Measurements from ENCODE around the gene PTPRE. TPM values are rescaled to one million over a fixed set of nuclear protein-coding genes. Genes with fewer than 3 reads are reported as not detected.

PTPRE gene
- total and polyA plus RNA-seq, 10 of the 15 experiments (the other 5 are each of a cell fraction or from before 2014, with no cell fraction given) = 2.9 to 7.6 (median 5.8) TPM

- SMC1A ChIA-PET (ENCODE audit: uncharacterized antibody, unreplicated experiment) = no interaction called here
- Histone ChIP-seq H3K9me3 (replicated peaks; ENCODE audit: control insufficient read depth, insufficient read depth, low read length) (no peaks in the 10 kb centered on the region; the same call in 2 of the 3 replicates), H4K20me1 (ENCODE audit: control insufficient read depth, insufficient read depth) (no peaks in the 10 kb centered on the region), H3K27me3 (replicated peaks in 1 of 2; ENCODE audit: control insufficient read depth in 2 of 2, insufficient read depth in 2 of 2, low read length in 1 of 2) (no peaks in the 10 kb centered on the region), H3K36me3 (ENCODE audit: control insufficient read depth in 2 of 2, insufficient read depth in 2 of 2, low read length in 1 of 2) (no peaks in the 10 kb centered on the region), H3K79me2 (ENCODE audit: control insufficient read depth, insufficient read depth, low read length) (no peaks in the 10 kb centered on the region), H3K27ac (ENCODE audit: control insufficient read depth, insufficient read depth) (no peak overlapping the region), H2AFZ (ENCODE audit: control insufficient read depth, low read depth, low read length) (no peak overlapping the region), H3K9ac (ENCODE audit: control insufficient read depth, insufficient read depth, low read length) (no peak overlapping the region), H3K4me2 (ENCODE audit: control insufficient read depth, insufficient read depth) (no peak overlapping the region), H3K4me3 (no peak overlapping the region), H3K4me1 (ENCODE audit: control insufficient read depth, insufficient read depth, low read length) (no peaks in the 10 kb centered on the region)
- POLR2A ChIA-PET = no interaction called here
- FAIRE-seq (no peak), ATAC-seq (no peak), DNase-seq (ENCODE audit: low read depth, low spot score) (no peak)
- BruUV-seq (replicated peaks) = no TSS peak
- CTCF ChIA-PET = interaction anchor here (2.2 kb wide), 1 partner anchor 9 kb away, joined by 9 read pairs; no protein-coding TSS in a partner anchor
- no peak for TF ChIP-seq MTA2 (IDR thresholded peaks at IDR 0.05; ENCODE audit: low read depth)
- TF ChIP-seq KLF5 (IDR thresholded peaks at IDR 0.05; ENCODE audit: partially characterized antibody) = no peak
- no peak for TF ChIP-seq E4F1 (IDR thresholded peaks at IDR 0.05; ENCODE audit: borderline replicate concordance, partially characterized antibody)
- no peak for TF ChIP-seq BMI1 (IDR thresholded peaks at IDR 0.05; ENCODE audit: borderline replicate concordance)
- TF ChIP-seq PKNOX1 (IDR thresholded peaks at IDR 0.05) = no peak
- TF ChIP-seq MYB (IDR thresholded peaks at IDR 0.05; ENCODE audit: borderline replicate concordance, low read depth, low read length) = no peak
- TF ChIP-seq EP300 (IDR thresholded peaks at IDR 0.05; ENCODE audit: borderline replicate concordance in 1 of 2, control insufficient read depth in 1 of 2, low read depth in 2 of 2, low read length in 2 of 2) = no peak
- no peak for TF ChIP-seq RFX5 (IDR thresholded peaks at IDR 0.05; ENCODE audit: low read depth, low read length)
- no peak for TF ChIP-seq ZNF622 (IDR thresholded peaks at IDR 0.05)
- no peak for TF ChIP-seq E2F4 (IDR thresholded peaks at IDR 0.05; ENCODE audit: low read depth, low read length)
- no peak for TF ChIP-seq CEBPZ (IDR thresholded peaks at IDR 0.05; ENCODE audit: low read depth, low read length)
- TF ChIP-seq TBL1XR1 (IDR thresholded peaks at IDR 0.05; ENCODE audit: low read depth, low read length) = no peak
- WGBS (ENCODE audit: insufficient coverage, insufficient replicate concordance, low lambda C conversion rate, missing lambda C conversion rate) = 59% methylated on average over 6 of the region's 6 CpGs
- intact Hi-C loops (cut with micrococcal nuclease; ENCODE audit: unreplicated experiment) (no loop called here), in situ Hi-C loops (cut with MboI) (no loop called here)
- RAD21 ChIA-PET (ENCODE audit: unreplicated experiment) = no interaction called here
These were observed 43.6 kb upstream of the PTPRE start for GRCh38 chr10:127863231-127863825.
